Adipocyte (in vitro differentiated cells): ENCODE results near the gene ZC3H6.
A peak's percentile ranks its signal among the peaks of the same experiment; 100 is the strongest.

Source experiments
- DNase-seq: peaks from one replicate; pipeline ENCODE4 v3.0.0-alpha.2; 2015; ENCODE audit warnings: low read depth
- H3K27me3 ChIP-seq: replicated peaks from 2 replicates; pipeline ENCODE4 v1.7.0; 2013; ENCODE audit warnings: mild to moderate bottlenecking, low read length, moderate library complexity; ENCODE audit not compliant: control insufficient read depth, insufficient read depth
- H3K36me3 ChIP-seq: 2 replicates; pipeline ENCODE4 v1.7.0; 2013; ENCODE audit warnings: low read length, mild to moderate bottlenecking, moderate library complexity; ENCODE audit not compliant: control insufficient read depth, insufficient read depth, severe bottlenecking
- H3K4me1 ChIP-seq: 2 replicates; pipeline ENCODE4 v1.7.0; 2013; ENCODE audit warnings: mild to moderate bottlenecking, low read length, moderate library complexity; ENCODE audit not compliant: control insufficient read depth, insufficient read depth
- H3K4me3 ChIP-seq: 2 replicates; pipeline ENCODE4 v1.7.0; 2013; ENCODE audit warnings: mild to moderate bottlenecking, low read length, moderate library complexity
- H3K9ac ChIP-seq: 2 replicates; pipeline ENCODE4 v1.7.0; 2013; ENCODE audit warnings: mild to moderate bottlenecking, low read length, moderate library complexity
- H3K9me3 ChIP-seq: 2 replicates; pipeline ENCODE4 v1.7.0; 2013; ENCODE audit warnings: mild to moderate bottlenecking, low read length, moderate library complexity; ENCODE audit not compliant: control insufficient read depth

Gene ZC3H6

DNA sequence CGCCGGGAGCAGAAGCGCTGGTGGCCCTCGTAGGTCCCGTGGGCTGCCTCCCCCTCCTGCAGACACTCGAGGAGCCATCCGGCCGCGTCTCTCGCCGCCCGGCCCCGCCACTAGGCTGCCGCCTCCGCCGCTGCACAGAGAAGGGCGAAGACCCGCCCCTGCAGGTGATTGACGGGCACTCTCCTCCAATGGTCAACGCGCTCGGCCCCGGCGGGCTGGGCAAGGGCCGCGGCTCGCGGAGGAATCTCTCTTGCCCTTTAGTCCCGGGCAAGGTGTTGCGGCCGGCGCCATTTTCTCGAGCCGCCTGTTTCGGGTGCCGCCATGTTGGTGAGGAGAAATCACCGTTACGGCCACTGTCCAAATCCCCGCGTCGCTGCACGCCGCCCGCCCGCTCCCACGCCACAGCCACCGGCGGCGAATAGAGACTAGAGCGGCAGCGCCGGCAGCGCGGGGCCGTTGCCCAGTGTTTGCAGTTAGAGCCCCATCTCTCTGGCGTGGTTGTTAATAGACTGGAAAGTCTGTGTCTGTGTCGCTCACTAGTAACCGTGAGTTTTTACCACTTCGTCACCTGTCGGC lies at the start of gene ZC3H6:
ZC3H6 (plus strand) TSS at position 287 of the 576 bp plus-strand sequence. CDS start 398 bp downstream, outside the sequence.
- DNase-seq, result peak; percentile 99
- Histone ChIP-seq H3K36me3 (no peaks in the 10 kb centered on the region), H3K4me1 (peaks cover 17% of the 10 kb centered on the region), H3K9ac (peak within 1 kb of the TSS; percentile 100), H3K4me3 (peak within 1 kb of the TSS; percentile 98), H3K9me3 (no peaks in the 10 kb centered on the region), H3K27me3 (no peaks in the 10 kb centered on the region)

GRCh38 chr2:112229348-112229747 lies 46.0 kb upstream of the ZC3H6 start:
- Histone ChIP-seq H3K4me3 (no peak overlapping the region), H3K4me1 (peaks cover 7% of the 10 kb centered on the region), H3K9me3 (no peaks in the 10 kb centered on the region), H3K9ac (no peak overlapping the region), H3K27me3 (no peaks in the 10 kb centered on the region), H3K36me3 (peaks cover 8% of the 10 kb centered on the region)
- peak; percentile 14 for DNase-seq

GRCh38 chr2:112230371-112230770 lies 45.0 kb upstream of the ZC3H6 start:
- Histone ChIP-seq H3K4me1 (peaks cover 7% of the 10 kb centered on the region), H3K27me3 (no peaks in the 10 kb centered on the region), H3K9ac (no peak overlapping the region), H3K36me3 (peaks cover 10% of the 10 kb centered on the region), H3K4me3 (no peak overlapping the region), H3K9me3 (no peaks in the 10 kb centered on the region)
- no peak for DNase-seq

- no peaks in the 10 kb centered on the region for H3K27me3 ChIP-seq
- no peak overlapping the region for H3K4me3 ChIP-seq
- peaks cover 13% of the 10 kb centered on the region for H3K36me3 ChIP-seq
- H3K4me1 ChIP-seq, result no peaks in the 10 kb centered on the region
- H3K9ac ChIP-seq, result no peak overlapping the region
- DNase-seq, result no peak
- no peaks in the 10 kb centered on the region for H3K9me3 ChIP-seq
These were observed 35.5 kb upstream of the ZC3H6 start for GRCh38 chr2:112239862-112240261.

GRCh38 chr2:112242384-112242783 lies 33.0 kb upstream of the ZC3H6 start:
- no peak overlapping the region for H3K4me3 ChIP-seq
- H3K4me1 ChIP-seq, result no peaks in the 10 kb centered on the region
- peaks cover 12% of the 10 kb centered on the region for H3K36me3 ChIP-seq
- H3K27me3 ChIP-seq, result no peaks in the 10 kb centered on the region
- DNase-seq, result no peak
- H3K9me3 ChIP-seq, result no peaks in the 10 kb centered on the region
- no peak overlapping the region for H3K9ac ChIP-seq

GRCh38 chr2:112243233-112243632 lies 32.2 kb upstream of the ZC3H6 start:
- no peaks in the 10 kb centered on the region for H3K9me3 ChIP-seq
- no peaks in the 10 kb centered on the region for H3K27me3 ChIP-seq
- no peak overlapping the region for H3K4me3 ChIP-seq
- H3K36me3 ChIP-seq, result peaks cover 19% of the 10 kb centered on the region
- DNase-seq, result no peak
- no peak overlapping the region for H3K9ac ChIP-seq
- no peaks in the 10 kb centered on the region for H3K4me1 ChIP-seq

DNA sequence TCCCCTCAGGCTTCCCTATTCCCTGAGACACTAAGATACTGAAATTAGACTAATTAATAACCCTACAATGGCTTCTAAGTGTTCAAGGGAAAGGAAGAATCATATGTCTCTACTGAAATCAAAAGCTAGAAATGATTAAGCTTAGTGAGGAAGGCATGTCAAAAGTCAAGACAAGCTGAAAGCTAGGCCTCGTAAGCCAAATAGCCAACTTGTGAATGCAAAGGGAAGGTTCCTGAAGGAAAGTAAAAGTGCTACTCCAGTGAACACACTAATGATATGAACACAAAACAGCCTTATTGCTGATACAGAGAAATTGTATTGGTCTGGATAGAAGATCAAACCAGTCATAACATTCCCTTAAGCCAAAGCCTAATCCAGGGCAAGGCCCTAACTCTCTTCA lies 30.5 kb upstream of the ZC3H6 start:
- no peak overlapping the region for H3K4me3 ChIP-seq
- H3K9me3 ChIP-seq, result no peaks in the 10 kb centered on the region
- no peaks in the 10 kb centered on the region for H3K27me3 ChIP-seq
- H3K9ac ChIP-seq, result no peak overlapping the region
- no peaks in the 10 kb centered on the region for H3K4me1 ChIP-seq
- H3K36me3 ChIP-seq, result peaks cover 22% of the 10 kb centered on the region
- DNase-seq, result no peak

- H3K4me1 ChIP-seq, result peaks cover 6% of the 10 kb centered on the region
- no peaks in the 10 kb centered on the region for H3K27me3 ChIP-seq
- H3K36me3 ChIP-seq, result peaks cover 14% of the 10 kb centered on the region
- DNase-seq, result no peak
- no peak overlapping the region for H3K4me3 ChIP-seq
- H3K9ac ChIP-seq, result no peak overlapping the region
- no peaks in the 10 kb centered on the region for H3K9me3 ChIP-seq
These were observed 24.1 kb upstream of the ZC3H6 start for GRCh38 chr2:112251271-112251670.

DNA sequence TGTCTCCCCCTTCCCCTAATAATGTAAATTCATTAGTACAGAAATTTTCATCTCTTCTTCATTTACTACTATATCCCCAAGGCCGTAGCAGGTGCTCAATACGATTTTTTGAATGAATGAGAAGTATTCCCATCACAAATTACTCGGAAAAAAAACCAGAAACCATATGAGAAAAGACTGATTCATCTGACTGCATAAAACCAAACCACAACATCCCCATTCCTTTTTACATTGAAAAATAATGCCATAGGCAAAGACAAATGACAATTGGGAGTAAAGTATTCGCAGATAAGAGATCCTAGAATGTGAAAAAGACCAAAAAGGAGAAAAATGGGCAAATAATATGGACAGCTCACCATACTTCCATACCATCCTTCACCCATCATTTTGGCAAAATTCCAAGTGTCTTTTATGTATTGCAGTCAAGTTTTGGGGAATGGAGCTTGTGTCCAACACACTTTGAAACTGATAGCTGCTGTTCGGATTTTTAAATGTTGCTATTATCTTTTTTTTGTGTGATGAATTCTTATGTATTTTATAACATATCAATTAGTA lies 22.1 kb upstream of the ZC3H6 start:
- peaks cover 3% of the 10 kb centered on the region for H3K36me3 ChIP-seq
- peaks cover 6% of the 10 kb centered on the region for H3K4me1 ChIP-seq
- H3K9ac ChIP-seq, result no peak overlapping the region
- no peak overlapping the region for H3K4me3 ChIP-seq
- H3K9me3 ChIP-seq, result no peaks in the 10 kb centered on the region
- DNase-seq, result peak; percentile 19
- H3K27me3 ChIP-seq, result no peaks in the 10 kb centered on the region

GRCh38 chr2:112254466-112255240 lies 20.7 kb upstream of the ZC3H6 start, which contains the start of gene ZC3H8:
Gene ZC3H8 (minus strand): TSS chr2:112255042. CDS start chr2:112254981, 61 bp downstream.
- H3K27me3 ChIP-seq, result no peaks in the 10 kb centered on the region

GRCh38 chr2:112255875-112256274 lies 19.5 kb upstream of the ZC3H6 start:
- H3K27me3 ChIP-seq, result no peaks in the 10 kb centered on the region
- no peak overlapping the region for H3K9ac ChIP-seq
- H3K36me3 ChIP-seq, result no peaks in the 10 kb centered on the region
- peaks cover 8% of the 10 kb centered on the region for H3K4me1 ChIP-seq
- no peak overlapping the region for H3K4me3 ChIP-seq
- no peak for DNase-seq
- H3K9me3 ChIP-seq, result no peaks in the 10 kb centered on the region

More at GRCh38 chr2:112254466-112255240, 20.7 kb upstream of the ZC3H6 start, which contains the start of gene ZC3H8:
- DNase-seq, result peak; percentile 95
- Histone ChIP-seq H3K9me3 (no peaks in the 10 kb centered on the region), H3K4me1 (peaks cover 8% of the 10 kb centered on the region), H3K4me3 (peak within 1 kb of the TSS; percentile 88), H3K9ac (peak within 1 kb of the TSS; percentile 88), H3K36me3 (no peaks in the 10 kb centered on the region)
